Right hindlimb (tissue), 1 donor: ENCODE data around the gene SCD.
A peak's percentile ranks its signal among the peaks of the same experiment; 100 is the strongest.

Experiments
- DNase-seq: peaks from one replicate; pipeline ENCODE4 v3.0.0-alpha.2; 2018

SCD gene

DNA sequence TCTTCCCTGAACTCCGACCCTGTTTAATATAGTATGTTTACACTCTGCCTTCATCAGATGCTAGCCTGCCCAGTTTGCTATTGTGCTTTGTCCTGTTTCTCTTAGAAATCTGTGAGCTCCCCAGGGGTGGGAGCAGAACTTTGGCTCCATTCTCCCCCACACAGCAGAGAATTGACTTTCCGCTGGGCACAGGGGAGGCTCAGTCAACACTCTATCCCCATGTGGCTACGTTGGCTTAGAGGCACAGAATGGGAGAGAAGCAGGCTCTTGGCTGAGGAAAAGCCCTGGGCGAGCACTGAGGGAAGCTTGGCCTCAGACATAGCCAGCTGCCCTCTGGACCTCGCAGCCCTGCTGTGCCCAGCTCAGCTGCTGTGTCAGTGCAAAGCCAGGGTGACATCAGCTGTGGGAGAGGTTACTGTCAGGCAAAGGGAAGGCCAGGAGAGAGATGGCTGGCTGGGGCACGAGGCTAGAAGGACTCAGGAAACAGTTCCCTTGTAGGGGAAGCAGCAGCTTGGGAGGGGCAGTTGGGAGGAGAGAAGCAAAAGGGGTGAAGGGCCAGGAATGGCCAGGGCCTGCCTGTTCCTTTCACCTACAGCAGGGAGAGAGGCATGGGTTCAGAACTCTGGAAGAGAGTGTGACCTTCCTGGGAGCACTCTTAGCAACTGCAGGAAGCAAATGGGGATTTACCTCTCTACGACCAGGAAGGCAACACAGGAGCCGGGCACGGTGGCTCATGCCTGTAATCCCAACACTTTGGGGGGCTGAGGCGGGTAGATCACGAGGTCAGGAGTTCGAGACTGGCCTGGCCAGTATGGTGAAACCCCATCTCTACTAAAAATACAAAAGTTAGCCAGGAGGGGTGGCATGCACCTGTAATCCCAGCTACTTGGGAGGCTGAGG, 5.8 kb upstream of the SCD start:
- peak; percentile 38 for DNase-seq

DNA sequence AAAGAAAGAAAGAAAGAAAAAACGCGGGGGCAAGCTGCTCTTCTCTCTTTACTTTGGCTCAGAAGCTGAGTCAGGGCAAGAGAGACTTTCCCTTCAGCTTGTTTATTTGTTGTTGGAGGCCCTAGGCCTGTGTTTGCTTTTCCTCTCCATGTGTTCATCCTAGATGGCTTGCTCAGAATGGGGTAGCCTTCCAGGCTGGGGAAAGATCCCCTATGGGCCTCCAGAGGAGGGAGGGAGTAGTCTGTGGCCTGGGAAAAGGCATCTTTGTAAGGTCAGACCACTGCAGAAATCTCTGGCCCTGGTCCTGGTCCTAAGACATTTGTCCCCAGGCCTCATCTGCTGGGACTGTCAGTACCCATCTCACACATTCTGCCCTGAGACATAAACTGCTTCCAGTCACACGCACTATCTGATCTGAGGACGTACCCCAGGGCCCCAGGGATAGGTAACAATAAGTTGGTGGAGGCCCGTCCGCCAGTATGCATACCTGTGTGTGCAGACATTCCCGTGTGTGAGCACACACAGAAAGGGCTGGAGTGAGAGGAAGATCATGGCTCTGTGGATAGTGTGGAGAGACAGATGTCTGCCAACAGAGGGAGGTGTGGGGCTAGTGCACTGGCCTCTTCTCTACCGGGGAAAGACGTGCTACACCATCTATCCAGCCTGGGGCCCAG, 4.9 kb upstream of the SCD start:
- peak; percentile 39 for DNase-seq

DNA sequence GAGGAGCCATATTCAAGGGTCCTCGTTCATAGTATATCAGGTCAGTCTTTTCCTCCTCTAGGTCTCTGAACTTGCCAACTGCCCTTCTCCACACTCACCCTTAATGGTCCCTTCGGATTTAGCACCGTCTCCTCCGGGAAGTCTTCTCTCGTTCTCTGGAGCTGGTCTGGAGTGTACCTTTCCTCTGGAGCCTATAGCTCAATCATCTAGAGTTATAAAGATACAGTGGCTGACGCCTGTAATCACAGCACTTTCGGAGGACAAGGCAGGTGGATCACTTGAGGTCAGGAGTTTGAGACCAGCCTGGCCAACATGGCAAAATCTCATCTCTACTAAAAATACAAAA, 4.4 kb upstream of the SCD start:
- DNase-seq: no peak

DNA sequence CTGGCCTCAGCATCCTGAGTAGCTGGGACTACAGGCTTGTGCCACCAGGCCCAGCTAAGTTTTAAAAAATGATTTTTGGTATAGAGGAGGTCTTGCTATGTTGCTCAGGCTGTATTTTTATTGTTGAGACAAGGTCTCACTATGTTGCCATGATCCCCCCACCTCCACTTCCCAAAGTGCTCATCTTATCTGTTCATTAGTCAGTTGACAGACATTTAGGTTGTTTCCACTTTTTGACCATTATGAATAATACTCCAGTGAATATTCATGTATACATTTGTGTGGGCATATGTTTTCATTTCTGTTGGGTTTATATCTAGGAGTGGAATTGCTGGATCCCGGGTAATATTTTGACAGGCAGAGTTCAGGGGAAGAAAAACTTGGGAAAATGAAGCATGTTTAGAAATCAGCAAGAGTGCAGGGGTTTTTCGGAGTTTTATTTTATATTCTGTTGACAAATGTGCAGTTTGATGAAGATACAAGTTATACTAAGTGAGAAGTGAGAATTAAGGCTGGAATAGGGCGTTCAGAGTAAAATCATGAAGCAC, 2.7 kb upstream of the SCD start:
- no peak for DNase-seq

DNA sequence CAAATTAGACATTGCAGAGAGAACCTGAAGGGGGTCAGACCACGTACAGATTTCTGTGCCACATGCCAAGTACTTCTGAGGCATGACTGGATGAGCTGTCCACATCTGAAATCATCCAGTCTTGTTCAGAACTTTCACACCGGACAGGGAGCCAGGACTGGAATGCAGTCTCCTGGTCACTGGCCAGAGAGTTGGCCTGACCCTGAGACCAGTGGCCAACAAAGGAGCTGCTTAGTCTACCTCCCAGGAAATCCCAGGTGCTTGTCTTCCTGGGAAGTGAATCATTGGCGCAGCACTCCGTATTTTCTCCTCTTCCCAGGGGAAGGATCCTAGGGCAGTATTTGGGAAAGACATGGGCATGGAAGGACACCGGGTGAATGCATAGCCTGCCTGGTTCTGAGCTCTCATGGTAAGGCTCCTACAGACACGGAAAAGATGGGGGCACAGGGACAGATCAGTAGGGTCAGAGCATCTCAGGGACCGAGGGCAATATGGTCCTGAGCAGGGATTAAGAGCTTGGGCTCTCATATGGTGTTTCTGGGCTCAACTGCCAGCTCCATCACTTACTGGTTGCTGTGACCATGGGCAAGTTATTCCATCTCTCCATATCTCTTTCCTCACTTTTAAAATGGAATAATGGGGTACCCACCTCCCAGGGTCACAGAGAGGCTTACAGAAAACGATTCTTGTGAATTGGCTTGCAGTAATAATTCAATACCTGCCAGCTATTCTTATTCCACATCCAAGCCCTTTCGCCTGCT, 1.3 kb upstream of the SCD start:
- DNase-seq: no peak

DNA sequence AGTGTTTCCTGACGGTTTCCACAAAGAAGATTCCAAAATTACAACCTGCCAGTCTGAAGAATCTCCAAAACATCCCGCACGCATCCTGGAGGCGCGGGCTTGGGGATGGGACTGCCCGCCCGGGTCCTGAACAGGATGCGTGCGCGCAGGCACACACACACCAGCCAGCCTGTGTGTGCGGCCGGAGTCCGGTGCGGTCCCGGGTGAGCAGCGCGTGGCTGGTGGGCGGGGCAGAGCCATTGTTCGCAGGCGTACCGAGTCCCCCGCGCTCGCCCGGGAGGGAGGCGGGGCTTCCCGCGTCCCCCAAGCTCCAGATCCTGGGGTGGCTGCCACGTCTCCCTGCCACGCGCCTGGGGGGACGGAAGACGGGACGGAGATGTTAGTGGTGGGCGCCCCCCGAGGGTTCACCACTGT, 675 bp upstream of the SCD start:
- DNase-seq: peak; percentile 79

DNA sequence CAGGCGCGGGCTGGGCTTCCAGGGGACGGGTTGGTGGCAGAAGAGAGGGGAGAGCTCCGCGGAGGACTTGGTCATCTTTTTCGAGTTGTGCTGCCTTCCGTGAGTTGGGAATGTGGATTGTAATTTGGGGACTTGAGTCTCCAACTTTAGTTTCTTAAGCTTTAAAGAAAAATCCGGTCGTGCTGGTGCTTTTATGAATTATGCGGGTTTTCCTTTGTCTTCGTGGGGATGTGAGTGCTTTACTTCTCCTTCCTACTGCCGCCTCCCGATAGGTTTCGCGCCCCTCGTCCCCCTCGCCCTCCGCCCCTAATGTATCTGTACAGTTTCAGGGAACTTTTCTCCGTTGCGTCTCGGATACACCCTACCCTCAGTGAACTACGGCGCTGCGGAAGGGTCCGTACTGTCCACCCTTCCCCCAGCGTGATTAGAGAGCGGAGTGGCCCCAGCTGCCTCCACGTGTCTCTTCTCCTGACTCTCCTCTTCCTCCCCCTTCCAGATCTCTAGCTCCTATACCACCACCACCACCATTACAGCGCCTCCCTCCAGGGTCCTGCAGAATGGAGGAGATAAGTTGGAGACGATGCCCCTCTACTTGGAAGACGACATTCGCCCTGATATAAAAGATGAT, 649 bp downstream of the SCD start:
- DNase-seq: no peak

DNA sequence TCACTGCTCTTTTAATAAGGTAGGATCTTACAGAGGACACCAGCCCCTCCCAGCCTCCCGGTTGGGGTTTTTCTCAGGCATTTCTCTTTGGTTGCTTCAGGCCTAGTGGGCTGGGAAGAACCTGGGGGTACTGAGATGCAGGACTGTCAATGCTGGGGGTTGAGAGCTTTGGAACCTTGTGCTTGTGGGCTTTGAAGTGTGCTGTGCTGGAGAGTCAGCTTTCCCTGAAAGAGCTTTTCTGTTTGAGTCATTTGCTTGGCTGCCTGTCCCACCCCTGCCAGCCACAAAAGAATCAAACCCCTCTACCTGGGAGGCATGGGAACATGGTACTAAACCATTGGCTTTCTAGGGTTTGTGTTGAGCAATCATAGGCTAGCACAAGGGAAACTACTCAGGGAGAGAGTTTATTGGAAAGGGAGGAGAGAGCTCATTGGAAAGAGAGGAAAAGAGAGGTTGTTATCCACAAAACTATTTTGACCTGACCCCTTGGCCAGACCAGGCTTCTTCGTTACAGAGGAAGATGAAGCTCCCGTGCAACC, 1.4 kb downstream of the SCD start:
- no peak for DNase-seq

DNA sequence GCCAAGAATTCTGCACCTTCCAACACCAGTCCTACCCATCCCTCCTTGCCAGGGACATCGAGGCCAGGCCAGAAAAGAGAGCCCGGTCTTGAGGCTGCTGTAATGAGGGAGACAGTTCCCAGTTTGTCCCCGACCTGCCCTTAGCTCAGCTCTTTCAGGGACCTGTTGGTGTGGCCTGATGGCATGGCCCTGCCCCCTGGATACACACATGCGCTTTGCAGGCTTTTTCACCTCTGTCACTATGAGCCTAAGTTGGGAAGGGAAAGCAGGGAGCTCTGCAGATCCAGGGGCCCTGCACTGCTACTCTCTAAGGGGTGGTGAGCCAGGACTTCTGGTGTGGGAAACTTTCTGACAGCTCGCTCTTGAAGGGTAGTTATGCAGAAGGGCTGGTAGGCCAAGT, 2.1 kb downstream of the SCD start:
- DNase-seq: no peak

DNA sequence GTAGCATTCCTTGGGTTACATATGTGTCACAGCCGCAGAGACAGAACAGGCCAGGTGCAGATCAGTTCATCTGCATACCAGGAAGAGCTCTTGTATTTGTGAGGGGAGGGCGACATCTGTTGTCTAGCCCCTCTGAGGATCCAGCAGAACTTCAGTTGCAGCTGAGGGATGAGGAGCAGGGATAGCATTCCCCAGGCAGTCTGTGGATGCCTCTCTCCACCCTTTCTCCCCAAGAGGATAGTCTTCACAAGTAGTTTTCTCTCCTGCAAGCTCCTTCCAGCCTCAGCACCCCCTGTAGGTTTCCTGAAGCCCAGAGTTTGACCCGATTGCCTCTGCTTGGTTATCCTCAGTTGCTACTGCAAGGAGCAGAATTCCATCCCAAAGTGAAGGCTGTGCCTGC, 2.6 kb downstream of the SCD start:
- DNase-seq: no peak

DNA sequence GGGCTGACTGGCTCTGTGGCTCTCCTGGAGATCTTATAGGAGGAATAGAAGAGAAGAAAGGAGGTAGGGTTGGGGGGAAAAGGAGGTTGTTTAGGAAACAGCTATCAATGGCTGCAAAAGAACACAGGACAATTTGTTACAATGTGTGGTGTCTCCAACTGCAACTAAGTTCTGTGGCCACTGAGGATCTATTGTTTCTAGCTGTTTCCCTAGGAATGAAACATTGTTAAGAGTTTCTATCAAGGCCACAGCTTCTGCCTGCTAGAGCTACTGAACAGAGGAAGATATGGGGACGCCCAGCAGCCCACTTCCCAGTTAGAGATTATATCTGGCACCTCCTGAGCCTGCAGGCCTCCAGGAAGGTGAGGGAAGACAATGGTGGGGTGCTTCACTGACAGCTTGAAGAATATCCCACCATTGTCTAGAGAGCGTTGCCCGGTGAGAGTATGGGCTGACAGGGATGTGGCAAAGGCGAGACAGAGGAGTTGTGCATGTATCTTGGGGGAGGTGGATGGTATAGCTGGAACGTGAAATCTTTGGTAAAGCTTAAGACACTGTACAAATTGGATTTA, 4.0 kb downstream of the SCD start:
- DNase-seq: no peak

DNA sequence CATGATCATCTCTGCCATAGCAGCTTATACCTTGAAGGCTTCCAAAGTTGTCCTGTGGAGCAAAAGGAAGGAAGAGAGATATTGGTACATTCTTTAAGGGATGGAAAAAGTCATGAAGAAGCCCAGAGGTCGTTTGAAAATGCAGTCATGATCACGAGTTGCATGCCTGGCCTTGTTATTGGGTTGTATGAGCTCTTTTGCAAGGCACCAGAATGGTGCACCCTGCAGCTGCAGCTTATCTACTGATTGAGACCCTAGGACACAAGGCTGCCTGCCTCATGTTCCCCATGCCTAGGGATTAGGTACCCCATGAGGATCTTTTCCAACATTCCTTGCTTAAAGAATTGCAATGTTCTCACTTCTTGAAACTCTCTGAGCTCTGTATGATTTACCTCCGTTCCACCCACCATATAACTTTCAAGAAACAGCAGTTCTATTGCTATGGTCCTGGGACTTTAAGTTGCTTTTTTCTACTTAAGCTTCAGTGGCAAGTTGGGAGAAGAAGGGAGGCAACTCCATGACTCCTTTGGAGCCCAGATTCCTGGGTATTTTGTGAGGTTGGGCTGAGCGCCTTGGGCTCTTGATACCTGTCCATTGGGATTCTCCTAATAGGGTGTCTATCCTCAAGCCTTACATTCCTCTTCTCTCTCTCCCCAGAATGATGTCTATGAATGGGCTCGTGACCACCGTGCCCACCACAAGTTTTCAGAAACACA, 6.9 kb downstream of the SCD start:
- no peak for DNase-seq

DNA sequence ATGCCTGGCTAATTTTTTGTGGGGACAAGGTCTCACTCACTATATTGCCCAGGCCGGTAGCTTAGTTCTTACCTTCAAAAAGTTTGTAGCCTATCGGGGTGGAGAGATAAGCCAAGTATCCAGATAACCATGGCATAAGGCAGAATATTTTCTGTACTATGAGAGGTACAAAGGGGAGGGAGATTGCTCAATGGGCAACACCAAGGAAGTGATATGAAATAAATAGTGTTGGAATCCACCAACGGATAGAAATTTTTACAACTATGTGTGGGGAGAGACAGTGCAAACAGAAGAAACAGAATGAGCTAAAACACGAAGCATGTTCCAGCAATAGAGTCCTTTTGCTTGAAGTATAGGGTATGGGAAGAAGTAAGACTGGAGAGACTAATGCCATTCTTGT, 8.1 kb downstream of the SCD start:
- no peak for DNase-seq

DNA sequence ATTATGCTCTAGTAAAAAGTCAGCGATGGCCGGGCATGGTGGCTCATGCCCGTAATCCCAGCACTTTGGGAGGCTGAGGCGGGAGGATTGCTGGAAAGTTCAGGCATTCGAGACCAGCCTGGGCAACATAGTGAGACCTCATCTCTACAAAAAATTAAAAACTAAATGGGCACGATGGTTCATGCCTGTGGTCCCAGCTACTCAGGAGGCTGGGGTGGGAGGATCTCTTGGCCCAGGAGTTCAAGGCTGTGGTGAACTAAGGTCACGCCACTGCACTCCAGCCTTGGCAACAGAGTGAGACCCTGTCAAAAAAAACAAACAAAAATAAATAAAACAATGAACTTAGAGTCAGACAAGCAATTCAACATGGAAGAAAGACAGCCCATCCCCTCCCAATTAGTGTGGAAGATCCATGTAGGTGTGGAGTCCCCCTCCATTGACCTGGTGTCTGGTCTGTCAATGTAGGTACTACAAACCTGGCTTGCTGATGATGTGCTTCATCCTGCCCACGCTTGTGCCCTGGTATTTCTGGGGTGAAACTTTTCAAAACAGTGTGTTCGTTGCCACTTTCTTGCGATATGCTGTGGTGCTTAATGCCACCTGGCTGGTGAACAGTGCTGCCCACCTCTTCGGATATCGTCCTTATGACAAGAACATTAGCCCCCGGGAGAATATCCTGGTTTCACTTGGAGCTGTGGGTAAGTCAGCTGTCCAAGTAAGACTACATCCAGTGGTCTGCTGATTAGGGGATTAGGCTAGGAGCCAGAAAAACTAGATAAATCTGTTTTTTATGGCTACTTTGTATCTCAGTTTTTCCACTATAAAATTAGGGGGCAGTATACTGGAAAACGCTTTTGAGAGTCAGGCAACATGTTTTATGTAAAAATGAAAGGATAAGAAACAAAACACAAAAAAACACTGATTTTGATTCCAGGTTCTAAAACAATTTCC, 9.3 kb downstream of the SCD start:
- no peak for DNase-seq

DNA sequence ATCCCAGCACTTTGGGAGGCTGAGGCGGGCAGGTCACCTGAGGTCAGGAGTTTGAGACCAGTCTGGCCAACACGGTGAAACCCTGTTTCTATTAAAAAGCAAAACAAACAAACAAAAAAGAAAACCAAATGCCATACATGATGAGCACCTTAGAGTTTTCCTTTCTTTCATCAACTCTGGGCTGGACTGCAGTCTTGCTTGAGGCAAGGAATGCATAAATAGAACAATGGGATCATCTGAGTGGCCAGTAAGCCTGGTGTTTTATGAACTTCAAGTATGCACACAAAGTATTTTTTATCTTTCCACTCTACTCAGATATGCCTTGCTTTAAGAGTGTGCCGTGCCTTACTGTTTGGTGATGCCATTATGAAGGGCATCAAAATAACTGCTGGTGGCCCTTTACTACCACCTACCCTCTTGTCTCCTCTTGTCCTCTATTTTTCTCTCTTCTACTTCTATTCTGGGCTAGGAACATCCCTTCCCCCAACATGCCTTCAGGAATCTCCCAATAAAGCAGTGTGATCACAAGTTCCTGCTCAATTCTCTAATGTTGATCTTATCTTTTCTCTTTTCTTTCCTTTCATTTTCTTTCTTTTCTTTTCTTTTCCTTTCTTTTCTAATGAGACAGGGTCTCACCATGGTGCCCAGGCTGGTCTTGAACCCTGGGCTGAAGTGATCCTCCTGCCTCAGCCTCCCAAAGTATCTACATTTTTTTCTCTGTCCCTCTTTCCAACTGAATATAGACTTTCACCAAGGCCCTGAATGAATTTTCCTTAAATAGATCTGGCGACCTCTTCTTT, 10.2 kb downstream of the SCD start:
- DNase-seq: no peak

DNA sequence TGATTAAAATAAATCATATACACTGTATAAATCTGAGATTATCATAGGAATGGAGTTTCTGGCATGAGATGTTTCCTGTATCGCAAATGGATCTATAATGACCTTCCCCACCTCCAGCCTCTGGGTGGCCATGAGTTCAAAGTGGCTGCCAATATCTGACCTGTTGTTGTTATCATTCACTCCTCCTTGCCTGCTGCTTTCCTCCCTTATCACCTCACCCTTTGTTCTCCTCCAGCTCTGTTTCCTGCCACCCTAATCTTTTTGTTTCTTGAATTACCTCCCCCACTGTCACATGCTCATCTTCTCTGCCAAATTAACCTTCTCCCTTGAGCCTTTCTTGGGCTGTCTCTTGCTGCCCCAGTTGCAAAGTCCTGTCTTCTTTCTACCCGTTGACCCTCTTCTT, 12.0 kb downstream of the SCD start:
- no peak for DNase-seq

DNA sequence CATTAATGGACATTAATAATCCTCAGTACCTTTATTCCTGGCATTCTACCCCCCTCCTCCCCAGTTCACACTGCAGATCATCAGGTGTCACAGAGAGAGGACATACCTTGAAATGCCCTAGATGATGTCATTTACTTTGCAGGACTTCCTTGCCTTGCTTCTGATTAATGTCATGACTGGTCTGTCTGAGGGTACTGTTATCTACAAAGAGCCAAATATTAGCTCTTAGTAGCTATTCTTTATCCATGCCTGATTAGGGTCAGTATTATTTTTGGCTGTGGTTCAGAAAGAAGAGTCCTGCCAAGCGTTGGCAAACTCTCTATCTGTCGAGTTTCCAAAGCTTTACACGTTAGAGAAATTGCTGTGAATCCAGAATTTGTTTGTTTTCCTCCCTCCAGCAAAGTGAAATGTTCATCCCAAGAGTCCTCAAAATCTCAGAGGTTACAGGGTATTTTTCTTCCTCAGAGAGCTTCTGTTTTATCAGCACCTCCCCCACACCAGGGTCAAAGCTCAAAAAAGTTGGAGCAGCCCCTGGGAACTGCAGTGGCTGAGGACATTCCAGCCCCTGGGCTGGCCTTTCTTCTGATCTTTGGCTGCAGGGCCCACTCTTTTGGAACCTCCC, 12.6 kb downstream of the SCD start:
- DNase-seq: no peak

DNA sequence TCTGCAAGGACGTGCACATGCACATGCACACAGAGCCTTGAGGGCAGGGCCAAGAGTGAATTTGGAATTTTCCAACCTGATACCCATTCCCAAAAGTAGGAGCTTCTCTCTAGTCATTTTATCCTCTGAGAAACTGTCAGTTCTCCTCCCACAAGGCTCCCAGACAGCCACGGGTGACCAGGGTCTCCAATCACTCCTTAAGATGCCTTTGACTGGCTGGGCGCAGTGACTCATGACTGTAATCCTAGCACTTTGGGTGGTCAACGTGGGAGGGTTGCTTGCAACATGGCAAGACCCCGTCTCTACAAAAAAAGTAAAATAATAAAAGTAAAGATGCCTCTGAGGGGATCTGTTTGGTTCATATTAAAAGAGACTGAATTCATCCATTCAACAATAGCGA, 13.2 kb downstream of the SCD start:
- no peak for DNase-seq
